Stimulated activated CD8-positive, alpha-beta memory T cell treated with anti-CD3 and anti-CD28 coated beads, Interleukin-7, amount 100 ng/mL, for 48 hours (primary cell): ENCODE results near the gene ABCA1.
"Not testable (repeated sequence)": the region's sequence is repeated elsewhere in the genome, so short reads cannot be mapped to it uniquely, and the experiment has no call there.

Experiments used
- DNase-seq, 2 donors: peaks; one replicate each; pipeline ENCODE4 v3.0.0-alpha.2; 2020; ENCODE audit warnings: low read depth in 1 of 2; ENCODE audit errors: extremely low read depth in 1 of 2

Gene ABCA1

GRCh38 chr9:104875320-104875719 lies 52.6 kb downstream of the ABCA1 start:
- DNase-seq, result no peak

- no peak for DNase-seq
These were observed 54.5 kb downstream of the ABCA1 start for GRCh38 chr9:104873489-104873850.

GRCh38 chr9:104872656-104873488 lies 55.1 kb downstream of the ABCA1 start:
- no peak for DNase-seq

GRCh38 chr9:104871961-104872527 lies 55.9 kb downstream of the ABCA1 start:
- no peak for DNase-seq

- no peak for DNase-seq
These were observed 58.1 kb downstream of the ABCA1 start for GRCh38 chr9:104869811-104870210.

GRCh38 chr9:104868687-104869404 lies 59.1 kb downstream of the ABCA1 start:
- DNase-seq, result no peak

- no peak for DNase-seq
These were observed 59.7 kb downstream of the ABCA1 start for GRCh38 chr9:104868303-104868686.

GRCh38 chr9:104866191-104866590 lies 61.8 kb downstream of the ABCA1 start:
- DNase-seq, result no peak

GRCh38 chr9:104864675-104865104 lies 63.3 kb downstream of the ABCA1 start:
- no peak for DNase-seq

GRCh38 chr9:104863180-104863883 lies 64.6 kb downstream of the ABCA1 start:
- peak in 1 of 2 donors; percentile 26 for DNase-seq

- no peak for DNase-seq
These were observed 66.6 kb downstream of the ABCA1 start for GRCh38 chr9:104861397-104861796.

- DNase-seq, result no peak
These were observed 67.7 kb downstream of the ABCA1 start for GRCh38 chr9:104860263-104860662.

- no peak for DNase-seq
These were observed 69.1 kb downstream of the ABCA1 start for GRCh38 chr9:104858846-104859245.

- DNase-seq, result no peak
These were observed 69.7 kb downstream of the ABCA1 start for GRCh38 chr9:104858271-104858670.

- no peak for DNase-seq
These were observed 71.5 kb downstream of the ABCA1 start for GRCh38 chr9:104856413-104856941.

GRCh38 chr9:104855807-104856206 lies 72.1 kb downstream of the ABCA1 start:
- DNase-seq, result no peak

- DNase-seq, result not testable (repeated sequence)
These were observed 72.7 kb downstream of the ABCA1 start for GRCh38 chr9:104855258-104855657.

- no peak for DNase-seq
These were observed 73.3 kb downstream of the ABCA1 start for GRCh38 chr9:104854613-104855012.

GRCh38 chr9:104853683-104854082 lies 74.3 kb downstream of the ABCA1 start:
- no peak for DNase-seq

- no peak for DNase-seq
These were observed 74.8 kb downstream of the ABCA1 start for GRCh38 chr9:104853159-104853558.

- no peak for DNase-seq
These were observed 76.4 kb downstream of the ABCA1 start for GRCh38 chr9:104851546-104851920.
